Muscle layer of colon (tissue), 2 donors: ENCODE results near the gene PTPRT.

Experiments
- H3K27ac ChIP-seq: one replicate; pipeline ENCODE4 v1.7.0; 2013; ENCODE audit warnings: low read depth, mild to moderate bottlenecking, low read length, moderate library complexity
- H3K27me3 ChIP-seq, 2 donors: one replicate each; pipeline ENCODE4 v1.7.0; 2013; ENCODE audit warnings: low read length in 2 of 2, mild to moderate bottlenecking in 2 of 2; ENCODE audit not compliant: insufficient read depth in 2 of 2, control insufficient read depth in 1 of 2
- H3K36me3 ChIP-seq: one replicate; pipeline ENCODE4 v1.7.0; 2013; ENCODE audit warnings: mild to moderate bottlenecking, low read length; ENCODE audit not compliant: insufficient read depth
- H3K4me1 ChIP-seq: one replicate; pipeline ENCODE4 v1.7.0; 2013; ENCODE audit warnings: mild to moderate bottlenecking, low read length; ENCODE audit not compliant: insufficient read depth
- H3K4me3 ChIP-seq, 2 donors: one replicate each; pipeline ENCODE4 v1.7.0; 2013; ENCODE audit warnings: low read length in 2 of 2, low read depth in 1 of 2, mild to moderate bottlenecking in 1 of 2, moderate library complexity in 1 of 2
- H3K9ac ChIP-seq: one replicate; pipeline ENCODE4 v1.7.0; 2013; ENCODE audit warnings: low read length
- H3K9me3 ChIP-seq: one replicate; pipeline ENCODE4 v1.7.0; 2013; ENCODE audit warnings: mild to moderate bottlenecking, low read length
- donor health status: abdominal sarcoma.
- donor health status: Adenocarcinoma of cecum.

PTPRT gene

GRCh38 chr20:42775866-42776265 is 413.8 kb downstream of the PTPRT start:
- Histone ChIP-seq H3K9ac (no peak overlapping the region), H3K4me3 (no peak overlapping the region), H3K36me3 (no peaks in the 10 kb centered on the region), H3K27me3 (no peaks in the 10 kb centered on the region), H3K9me3 (no peaks in the 10 kb centered on the region), H3K4me1 (no peaks in the 10 kb centered on the region), H3K27ac (no peak overlapping the region)

- no peak overlapping the region for H3K4me3 ChIP-seq
These were observed 414.7 kb downstream of the PTPRT start for GRCh38 chr20:42775037-42775436.

GRCh38 chr20:42763015-42763414 is 426.7 kb downstream of the PTPRT start:
- H3K36me3 ChIP-seq = no peaks in the 10 kb centered on the region
- H3K27me3 ChIP-seq = no peaks in the 10 kb centered on the region
- no peaks in the 10 kb centered on the region for H3K9me3 ChIP-seq
- H3K9ac ChIP-seq = no peak overlapping the region
- no peak overlapping the region for H3K4me3 ChIP-seq
- H3K27ac ChIP-seq = no peak overlapping the region
- no peaks in the 10 kb centered on the region for H3K4me1 ChIP-seq

More at GRCh38 chr20:42775037-42775436, 414.7 kb downstream of the PTPRT start:
- no peaks in the 10 kb centered on the region for H3K4me1 ChIP-seq
- H3K9me3 ChIP-seq = no peaks in the 10 kb centered on the region
- H3K36me3 ChIP-seq = no peaks in the 10 kb centered on the region
- no peak overlapping the region for H3K27ac ChIP-seq
- no peak overlapping the region for H3K9ac ChIP-seq
- no peaks in the 10 kb centered on the region for H3K27me3 ChIP-seq

- H3K4me3 ChIP-seq = no peak overlapping the region
- H3K27me3 ChIP-seq = no peaks in the 10 kb centered on the region
- no peaks in the 10 kb centered on the region for H3K36me3 ChIP-seq
- no peak overlapping the region for H3K27ac ChIP-seq
- H3K4me1 ChIP-seq = no peaks in the 10 kb centered on the region
- no peak overlapping the region for H3K9ac ChIP-seq
- no peaks in the 10 kb centered on the region for H3K9me3 ChIP-seq
These were observed 432.7 kb downstream of the PTPRT start for GRCh38 chr20:42756991-42757390.

GRCh38 chr20:42754706-42755105 is 435.0 kb downstream of the PTPRT start:
- peaks cover 1% of the 10 kb centered on the region for H3K4me1 ChIP-seq
- no peak overlapping the region for H3K4me3 ChIP-seq
- no peaks in the 10 kb centered on the region for H3K9me3 ChIP-seq
- H3K9ac ChIP-seq = no peak overlapping the region
- H3K27me3 ChIP-seq = no peaks in the 10 kb centered on the region
- no peak overlapping the region for H3K27ac ChIP-seq
- no peaks in the 10 kb centered on the region for H3K36me3 ChIP-seq

GRCh38 chr20:42752620-42753019 is 437.1 kb downstream of the PTPRT start:
- Histone ChIP-seq H3K4me1 (peaks cover 6% of the 10 kb centered on the region), H3K27me3 (no peaks in the 10 kb centered on the region), H3K27ac (no peak overlapping the region), H3K4me3 (no peak overlapping the region), H3K36me3 (no peaks in the 10 kb centered on the region), H3K9me3 (no peaks in the 10 kb centered on the region), H3K9ac (no peak overlapping the region)

GRCh38 chr20:42749556-42749955 is 440.1 kb downstream of the PTPRT start:
- no peaks in the 10 kb centered on the region for H3K27me3 ChIP-seq
- no peak overlapping the region for H3K4me3 ChIP-seq
- no peak overlapping the region for H3K27ac ChIP-seq
- H3K9me3 ChIP-seq = no peaks in the 10 kb centered on the region
- H3K4me1 ChIP-seq = peaks cover 6% of the 10 kb centered on the region
- H3K9ac ChIP-seq = no peak overlapping the region
- H3K36me3 ChIP-seq = no peaks in the 10 kb centered on the region

- Histone ChIP-seq H3K36me3 (no peaks in the 10 kb centered on the region), H3K9me3 (no peaks in the 10 kb centered on the region), H3K27ac (no peak overlapping the region), H3K27me3 (no peaks in the 10 kb centered on the region), H3K9ac (no peak overlapping the region), H3K4me3 (no peak overlapping the region), H3K4me1 (peaks cover 6% of the 10 kb centered on the region)
These were observed 441.8 kb downstream of the PTPRT start for GRCh38 chr20:42747765-42748411.

- Histone ChIP-seq H3K4me1 (peaks cover 14% of the 10 kb centered on the region), H3K4me3 (no peak overlapping the region), H3K27me3 (no peaks in the 10 kb centered on the region), H3K27ac (no peak overlapping the region), H3K36me3 (no peaks in the 10 kb centered on the region), H3K9me3 (no peaks in the 10 kb centered on the region), H3K9ac (no peak overlapping the region)
These were observed 444.8 kb downstream of the PTPRT start for GRCh38 chr20:42744756-42745465.

GRCh38 chr20:42742926-42743325 is 446.8 kb downstream of the PTPRT start:
- Histone ChIP-seq H3K4me1 (peaks cover 10% of the 10 kb centered on the region), H3K27ac (no peak overlapping the region), H3K9ac (no peak overlapping the region), H3K36me3 (no peaks in the 10 kb centered on the region), H3K4me3 (no peak overlapping the region), H3K27me3 (no peaks in the 10 kb centered on the region), H3K9me3 (no peaks in the 10 kb centered on the region)

GRCh38 chr20:42741906-42742305 is 447.8 kb downstream of the PTPRT start:
- Histone ChIP-seq H3K27me3 (no peaks in the 10 kb centered on the region), H3K9ac (no peak overlapping the region), H3K36me3 (no peaks in the 10 kb centered on the region), H3K27ac (no peak overlapping the region), H3K4me1 (peaks cover 10% of the 10 kb centered on the region), H3K9me3 (no peaks in the 10 kb centered on the region), H3K4me3 (no peak overlapping the region)
